GM23338 (cell line): ENCODE results near the gene SPECC1.

Experiments used
- EZH2 ChIP-seq: fragments of 200-600 bp; sonication (generic); IDR thresholded peaks from one replicate; pipeline ENCODE4 v1.8.0; 2017; ENCODE audit warnings: antibody characterized with exemption, mild to moderate bottlenecking, low read depth; ENCODE audit not compliant: unreplicated experiment
- EZH2phosphoT487 ChIP-seq: fragments of 200-600 bp; sonication (generic); IDR thresholded peaks from one replicate; pipeline ENCODE4 v1.8.1; 2018; ENCODE audit warnings: antibody characterized with exemption; ENCODE audit not compliant: unreplicated experiment
- JUNB ChIP-seq: IDR thresholded peaks from one replicate; pipeline ENCODE4 v1.6.1; 2016; ENCODE audit warnings: antibody characterized with exemption; ENCODE audit not compliant: unreplicated experiment
- POLR2AphosphoS5 ChIP-seq: IDR thresholded peaks from 2 replicates; pipeline ENCODE4 v1.6.1; 2016; ENCODE audit warnings: antibody characterized with exemption, low read depth
- REST ChIP-seq: IDR thresholded peaks from one replicate; pipeline ENCODE4 v1.6.1; 2018; ENCODE audit warnings: antibody characterized with exemption; ENCODE audit not compliant: unreplicated experiment
- STAT1 ChIP-seq: IDR thresholded peaks from one replicate; pipeline ENCODE4 v1.6.1; 2016; ENCODE audit warnings: antibody characterized with exemption; ENCODE audit not compliant: unreplicated experiment
- TF ChIP-seq, protein P1 (sequence below), 2 experiments: fragments of 200-600 bp in 1 of 2; sonication (generic) in 1 of 2; conservative IDR thresholded peaks; 2 replicates each; pipeline versions ENCODE4 v1.5.1 to v1.6.1; 2016 to 2017; ENCODE audit warnings: antibody characterized with exemption in 2 of 2, low read depth in 2 of 2, mild to moderate bottlenecking in 2 of 2, moderate library complexity in 1 of 2

- TF ChIP-seq POLR2AphosphoS5 (no peak), REST (no peak), EZH2 (no peak), EZH2phosphoT487 (no peak), STAT1 (no peak), JUNB (no peak)
- TF ChIP-seq, protein P1, sequence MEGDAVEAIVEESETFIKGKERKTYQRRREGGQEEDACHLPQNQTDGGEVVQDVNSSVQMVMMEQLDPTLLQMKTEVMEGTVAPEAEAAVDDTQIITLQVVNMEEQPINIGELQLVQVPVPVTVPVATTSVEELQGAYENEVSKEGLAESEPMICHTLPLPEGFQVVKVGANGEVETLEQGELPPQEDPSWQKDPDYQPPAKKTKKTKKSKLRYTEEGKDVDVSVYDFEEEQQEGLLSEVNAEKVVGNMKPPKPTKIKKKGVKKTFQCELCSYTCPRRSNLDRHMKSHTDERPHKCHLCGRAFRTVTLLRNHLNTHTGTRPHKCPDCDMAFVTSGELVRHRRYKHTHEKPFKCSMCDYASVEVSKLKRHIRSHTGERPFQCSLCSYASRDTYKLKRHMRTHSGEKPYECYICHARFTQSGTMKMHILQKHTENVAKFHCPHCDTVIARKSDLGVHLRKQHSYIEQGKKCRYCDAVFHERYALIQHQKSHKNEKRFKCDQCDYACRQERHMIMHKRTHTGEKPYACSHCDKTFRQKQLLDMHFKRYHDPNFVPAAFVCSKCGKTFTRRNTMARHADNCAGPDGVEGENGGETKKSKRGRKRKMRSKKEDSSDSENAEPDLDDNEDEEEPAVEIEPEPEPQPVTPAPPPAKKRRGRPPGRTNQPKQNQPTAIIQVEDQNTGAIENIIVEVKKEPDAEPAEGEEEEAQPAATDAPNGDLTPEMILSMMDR (conservative IDR thresholded peaks at IDR 0.05; ENCODE audit: low read depth in 2 of 2), result no peak
Observed at GRCh38 chr17:20271011-20271610, 262.0 kb downstream of the SPECC1 start.
